BLaER1 (cell line): ENCODE measurements around the gene ASAP2.

Source experiments
- H3K27ac ChIP-seq: shearing (Covaris generic); formaldehyde crosslinking; 2 replicates; pipeline ENCODE4 v1.8.1; 2022
- H3K27me3 ChIP-seq: shearing (Covaris generic); formaldehyde crosslinking; 2 replicates; pipeline ENCODE4 v1.8.1; 2022
- H3K36me3 ChIP-seq: shearing (Covaris generic); formaldehyde crosslinking; 2 replicates; pipeline ENCODE4 v1.8.1; 2022
- H3K4me1 ChIP-seq: shearing (Covaris generic); formaldehyde crosslinking; 2 replicates; pipeline ENCODE4 v1.8.1; 2022
- H3K4me2 ChIP-seq: shearing (Covaris generic); formaldehyde crosslinking; 2 replicates; pipeline ENCODE4 v1.8.1; 2022
- H3K4me3 ChIP-seq: shearing (Covaris generic); formaldehyde crosslinking; 2 replicates; pipeline ENCODE4 v1.8.1; 2022
- H3K9ac ChIP-seq: shearing (Covaris generic); formaldehyde crosslinking; 2 replicates; pipeline ENCODE4 v1.8.1; 2022
- H3K9me3 ChIP-seq: shearing (Covaris generic); formaldehyde crosslinking; 2 replicates; pipeline ENCODE4 v1.8.1; 2022
- H4K20me1 ChIP-seq: shearing (Covaris generic); formaldehyde crosslinking; 2 replicates; pipeline ENCODE4 v1.8.1; 2022
- Cebpa-rat ChIP-seq: shearing (Covaris generic); IDR thresholded peaks from 2 replicates; pipeline ENCODE4 v1.8.1; 2022

The ASAP2 gene

GRCh38 chr2:9205963-9206948 lies at the start of gene ASAP2:
TSS of gene ASAP2 (plus strand) at chr2:9206812. CDS start at chr2:9207105, 293 bp downstream.
- H3K4me1 ChIP-seq, result peaks cover 41% of the 10 kb centered on the region
- no peaks in the 10 kb centered on the region for H3K36me3 ChIP-seq
- H3K4me2 ChIP-seq, result peak within 1 kb of the TSS; percentile 96
- no peaks in the 10 kb centered on the region for H3K9me3 ChIP-seq
- no peaks in the 10 kb centered on the region for H3K27me3 ChIP-seq
- H3K27ac ChIP-seq, result peak within 1 kb of the TSS; percentile 92
- peak within 1 kb of the TSS; percentile 93 for H3K4me3 ChIP-seq
- TF ChIP-seq Cebpa-rat, result no peak
- peaks cover 37% of the 10 kb centered on the region for H4K20me1 ChIP-seq
- H3K9ac ChIP-seq, result peak within 1 kb of the TSS; percentile 91

- TF ChIP-seq Cebpa-rat, result no peak
- 0 out of 2 replicates have a peak, but pooled peaks cover 8% of the 10 kb centered on the region for H3K4me1 ChIP-seq
- H3K36me3 ChIP-seq, result no peaks in the 10 kb centered on the region
- H4K20me1 ChIP-seq, result no peaks in the 10 kb centered on the region
- H3K27me3 ChIP-seq, result no peaks in the 10 kb centered on the region
- no peak overlapping the region for H3K4me2 ChIP-seq
- no peak overlapping the region for H3K4me3 ChIP-seq
- H3K9ac ChIP-seq, result no peak overlapping the region
- H3K27ac ChIP-seq, result no peak overlapping the region
- peaks cover 2% of the 10 kb centered on the region for H3K9me3 ChIP-seq
These were observed 47.5 kb upstream of the ASAP2 start for GRCh38 chr2:9158786-9159779.

- Histone ChIP-seq H3K27me3 (no peaks in the 10 kb centered on the region), H3K27ac (no peak overlapping the region), H3K4me1 (0 out of 2 replicates have a peak, but pooled peaks cover 4% of the 10 kb centered on the region), H3K9ac (no peak overlapping the region; the same call in 1 of the 2 replicates), H3K36me3 (no peaks in the 10 kb centered on the region), H3K4me3 (no peak overlapping the region), H3K9me3 (no peaks in the 10 kb centered on the region), H3K4me2 (no peak overlapping the region), H4K20me1 (no peaks in the 10 kb centered on the region)
- TF ChIP-seq Cebpa-rat, result no peak
These were observed 45.9 kb upstream of the ASAP2 start for GRCh38 chr2:9160732-9161131.

DNA sequence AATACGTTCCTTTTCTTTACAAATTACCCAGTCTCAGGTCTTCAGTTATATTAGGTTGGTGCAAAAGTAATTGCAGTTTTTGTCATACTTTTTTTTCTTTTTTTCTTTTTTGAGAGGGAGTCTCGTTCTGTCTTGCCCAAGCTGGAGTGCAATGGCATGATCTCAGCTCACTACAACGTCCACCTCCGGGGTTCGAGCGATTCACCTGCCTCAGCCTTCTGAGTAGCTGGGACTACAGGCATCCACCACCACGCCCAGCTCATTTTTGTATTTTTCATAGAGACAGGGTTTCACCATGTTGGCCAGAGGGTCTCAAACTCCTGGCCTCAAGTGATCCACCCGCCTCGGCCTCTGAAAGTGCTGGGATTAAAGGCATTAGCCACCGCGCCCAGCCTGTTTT lies 43.8 kb upstream of the ASAP2 start:
- Histone ChIP-seq H4K20me1 (no peaks in the 10 kb centered on the region), H3K4me3 (no peak overlapping the region), H3K9ac (no peak overlapping the region), H3K4me1 (peaks cover 13% of the 10 kb centered on the region; the same call in 1 of the 2 replicates), H3K27me3 (no peaks in the 10 kb centered on the region), H3K36me3 (no peaks in the 10 kb centered on the region), H3K4me2 (no peak overlapping the region), H3K9me3 (no peaks in the 10 kb centered on the region), H3K27ac (no peak overlapping the region)
- no peak for TF ChIP-seq Cebpa-rat

DNA sequence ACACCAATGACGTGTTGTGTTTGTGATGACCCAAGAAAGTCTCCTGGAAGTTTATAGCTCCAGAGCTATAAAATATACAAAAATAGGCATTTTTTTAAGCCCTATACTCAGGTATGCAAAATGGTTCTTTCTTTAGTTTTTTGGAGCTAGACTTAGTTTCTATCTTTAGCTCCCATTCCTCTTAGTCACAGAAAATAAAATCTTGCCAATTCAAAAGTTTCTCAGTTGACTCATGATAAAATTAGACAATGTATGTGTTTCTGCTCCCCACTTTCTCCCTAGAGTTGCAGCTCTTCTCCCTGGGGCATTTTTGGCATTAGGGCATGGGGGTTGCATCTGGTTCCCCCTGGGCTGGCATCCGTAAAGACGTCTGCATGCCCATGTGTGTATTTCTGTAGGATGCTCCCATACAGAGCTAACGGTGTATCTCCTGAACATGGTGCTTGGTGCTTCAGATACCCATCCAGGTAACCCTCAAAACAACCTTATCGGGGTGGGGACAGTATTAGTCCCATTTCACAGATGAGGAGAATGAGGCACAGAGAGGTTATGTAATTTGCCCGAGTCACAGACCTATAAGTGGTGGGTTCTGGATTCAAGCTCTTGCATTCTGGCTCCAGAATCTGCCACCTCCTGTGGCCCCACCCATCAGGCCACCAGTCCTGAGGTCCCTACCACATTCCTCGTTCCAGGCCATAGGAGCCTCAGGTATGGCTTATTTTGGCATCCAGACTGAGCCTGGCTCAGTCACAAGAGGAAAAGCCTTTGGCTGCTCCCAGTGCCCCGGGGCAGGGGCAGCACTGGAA lies 43.1 kb upstream of the ASAP2 start:
- H3K27me3 ChIP-seq, result no peaks in the 10 kb centered on the region
- no peak overlapping the region for H3K4me3 ChIP-seq
- no peak overlapping the region for H3K27ac ChIP-seq
- no peak overlapping the region for H3K4me2 ChIP-seq
- H3K9me3 ChIP-seq, result no peaks in the 10 kb centered on the region
- H4K20me1 ChIP-seq, result no peaks in the 10 kb centered on the region
- no peaks in the 10 kb centered on the region for H3K36me3 ChIP-seq
- H3K9ac ChIP-seq, result no peak overlapping the region
- peaks cover 15% of the 10 kb centered on the region for H3K4me1 ChIP-seq
- TF ChIP-seq Cebpa-rat, result no peak

DNA sequence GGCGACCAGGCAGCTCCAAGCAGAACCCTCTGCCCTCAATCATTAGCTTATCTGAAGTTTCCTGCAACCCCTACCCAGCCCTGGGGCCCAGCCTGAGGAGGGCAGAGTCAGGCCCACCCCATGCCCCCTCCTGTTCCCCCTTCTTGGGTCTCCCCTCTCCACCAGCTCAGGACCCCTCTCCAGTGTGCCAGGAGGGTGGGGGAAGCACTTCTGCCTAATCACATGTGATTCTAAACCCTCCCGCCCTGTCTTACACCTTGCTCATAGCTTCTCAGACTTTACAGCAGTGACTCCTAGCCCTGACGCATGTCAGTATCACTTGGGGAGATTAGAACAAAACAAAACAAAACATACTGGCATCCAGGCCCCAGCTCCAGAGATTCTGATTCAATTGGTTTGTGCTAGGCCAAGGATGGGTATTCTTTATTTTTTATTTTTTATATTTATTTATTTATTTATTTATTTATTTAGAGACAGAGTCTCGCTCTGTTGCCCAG lies 42.5 kb upstream of the ASAP2 start:
- peaks cover 22% of the 10 kb centered on the region for H3K4me1 ChIP-seq
- H3K9me3 ChIP-seq, result no peaks in the 10 kb centered on the region
- no peak for TF ChIP-seq Cebpa-rat
- H3K27me3 ChIP-seq, result no peaks in the 10 kb centered on the region
- no peak overlapping the region for H3K9ac ChIP-seq
- no peaks in the 10 kb centered on the region for H3K36me3 ChIP-seq
- no peak overlapping the region for H3K4me3 ChIP-seq
- no peak overlapping the region for H3K27ac ChIP-seq
- no peak overlapping the region for H3K4me2 ChIP-seq
- no peaks in the 10 kb centered on the region for H4K20me1 ChIP-seq

DNA sequence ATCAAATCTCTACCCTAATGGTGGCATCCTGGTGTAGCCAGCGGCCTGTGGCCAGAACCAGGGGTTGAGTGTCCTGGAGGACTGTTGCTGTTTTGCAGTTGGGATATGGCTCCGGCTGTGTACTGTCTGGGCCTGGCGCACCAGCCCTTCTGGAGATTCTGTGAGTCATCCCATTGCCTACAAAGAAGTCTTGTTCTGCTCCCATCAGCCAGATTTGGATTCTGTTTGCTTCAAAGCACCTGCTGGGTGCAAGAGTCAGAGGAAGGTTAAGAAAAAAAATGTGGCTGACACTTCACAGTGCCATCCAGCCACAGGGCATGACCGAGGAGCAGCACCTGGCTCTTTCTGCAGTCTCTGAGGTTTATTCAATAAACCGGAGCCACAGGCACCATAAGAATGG lies 41.0 kb upstream of the ASAP2 start:
- Histone ChIP-seq H4K20me1 (no peaks in the 10 kb centered on the region), H3K4me1 (peaks cover 27% of the 10 kb centered on the region), H3K9ac (no peak overlapping the region), H3K36me3 (no peaks in the 10 kb centered on the region), H3K27ac (no peak overlapping the region), H3K4me3 (no peak overlapping the region), H3K4me2 (no peak overlapping the region), H3K27me3 (no peaks in the 10 kb centered on the region), H3K9me3 (no peaks in the 10 kb centered on the region)
- no peak for TF ChIP-seq Cebpa-rat

DNA sequence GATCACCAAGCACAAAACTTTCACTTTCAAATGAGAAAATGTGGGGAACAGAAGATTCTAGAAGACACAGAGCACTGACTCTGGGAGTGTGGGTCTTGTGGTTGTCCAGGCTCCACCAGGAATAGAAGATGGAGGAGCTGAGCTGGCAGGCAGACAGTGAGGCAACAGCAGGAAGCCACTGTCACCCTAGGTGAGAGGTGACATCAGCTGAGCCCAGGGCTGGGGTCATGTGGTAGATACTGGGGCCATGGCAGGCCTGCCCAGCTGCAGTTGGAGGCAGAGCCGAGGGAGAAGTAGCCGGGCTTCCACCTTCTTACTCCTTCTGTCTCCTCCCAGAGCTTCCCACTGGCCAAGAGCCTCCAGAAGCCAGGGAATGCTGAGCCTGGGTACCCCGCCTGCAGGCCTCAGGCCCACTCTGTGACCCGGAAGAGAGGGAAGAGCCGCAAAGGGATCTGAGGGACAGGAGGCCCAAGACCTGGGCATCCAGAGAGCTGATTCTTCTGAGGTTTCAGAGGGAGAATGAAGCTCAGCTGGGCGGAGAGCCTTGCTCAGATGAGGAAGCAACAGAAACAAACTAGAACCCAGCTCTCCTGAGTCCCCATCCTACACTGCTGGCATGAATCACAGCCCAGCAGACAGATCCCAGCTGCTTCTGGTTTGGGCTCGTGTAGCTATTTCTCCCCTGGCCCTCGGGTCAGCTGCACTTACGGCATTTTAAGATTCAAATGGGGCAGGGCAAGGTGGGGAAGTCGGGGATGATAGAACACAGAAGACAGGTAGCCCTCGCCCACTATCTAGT lies 39.8 kb upstream of the ASAP2 start:
- Histone ChIP-seq H3K4me1 (peaks cover 22% of the 10 kb centered on the region), H3K36me3 (no peaks in the 10 kb centered on the region), H3K9me3 (no peaks in the 10 kb centered on the region), H3K27me3 (no peaks in the 10 kb centered on the region), H3K4me3 (no peak overlapping the region), H3K27ac (peak overlapping the region; percentile 48; the same call in 1 of the 2 replicates), H3K4me2 (peak overlapping the region; percentile 11; the same call in 1 of the 2 replicates), H3K9ac (no peak overlapping the region), H4K20me1 (no peaks in the 10 kb centered on the region)
- no peak for TF ChIP-seq Cebpa-rat
